Islet of Langerhans (tissue), 1 donor: ENCODE results near the gene FUBP1.
"Not testable (repeated sequence)": the region's sequence is repeated elsewhere in the genome, so short reads cannot be mapped to it uniquely, and the experiment has no call there.

Experiments used
- FAIRE-seq: peaks from one replicate; lab custom pipeline; 2011; peaks lifted over from hg19 to GRCh38; lab: Jason Lieb, UNC

FUBP1 gene

DNA sequence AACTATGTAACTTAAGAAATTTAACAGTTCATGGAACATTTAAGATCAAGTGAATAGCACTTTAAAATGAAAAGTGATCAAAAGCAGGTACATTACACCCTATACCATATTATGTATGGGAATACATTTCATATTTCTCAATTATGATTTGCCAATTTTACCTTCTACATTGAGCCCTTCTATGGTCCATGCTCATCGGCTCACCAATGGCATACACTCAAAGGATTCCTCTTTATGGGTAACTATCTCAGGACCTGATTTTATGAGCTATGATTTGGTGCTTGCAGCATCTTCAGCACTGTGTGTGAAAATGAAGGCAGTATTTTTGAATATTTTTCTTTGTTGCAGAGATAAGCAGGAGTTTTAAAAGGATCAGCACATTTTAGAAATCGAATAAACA, 33.5 kb downstream of the FUBP1 start:
- no peak for FAIRE-seq

DNA sequence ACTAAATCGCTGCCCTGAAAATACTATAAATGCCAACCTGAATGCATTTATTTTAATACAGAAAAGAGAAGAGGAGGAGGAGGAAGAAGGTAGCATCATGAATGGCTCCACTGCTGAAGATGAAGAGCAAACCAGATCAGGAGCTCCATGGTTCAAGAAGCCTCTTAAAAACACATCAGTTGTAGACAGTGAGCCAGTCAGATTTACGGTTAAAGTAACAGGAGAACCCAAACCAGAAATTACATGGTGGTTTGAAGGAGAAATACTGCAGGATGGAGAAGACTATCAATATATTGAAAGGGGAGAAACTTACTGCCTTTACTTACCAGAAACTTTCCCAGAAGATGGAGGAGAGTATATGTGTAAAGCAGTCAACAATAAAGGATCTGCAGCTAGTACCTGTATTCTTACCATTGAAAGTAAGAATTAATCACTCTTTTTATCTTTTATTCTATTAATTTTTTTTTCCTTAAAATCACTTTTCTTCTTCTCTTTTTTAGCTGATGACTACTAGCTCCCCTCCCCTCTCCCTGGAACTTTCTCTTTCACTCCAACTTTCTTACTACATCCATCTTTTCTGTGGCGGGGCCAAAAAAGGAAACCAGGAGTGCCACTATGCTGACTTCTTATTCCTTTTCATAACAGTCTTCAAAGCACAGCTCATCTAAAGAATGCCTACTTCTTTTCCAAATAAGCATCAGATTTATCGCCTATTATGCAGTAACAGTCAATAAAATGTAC, 36.3 kb downstream of the FUBP1 start:
- FAIRE-seq, result no peak

DNA sequence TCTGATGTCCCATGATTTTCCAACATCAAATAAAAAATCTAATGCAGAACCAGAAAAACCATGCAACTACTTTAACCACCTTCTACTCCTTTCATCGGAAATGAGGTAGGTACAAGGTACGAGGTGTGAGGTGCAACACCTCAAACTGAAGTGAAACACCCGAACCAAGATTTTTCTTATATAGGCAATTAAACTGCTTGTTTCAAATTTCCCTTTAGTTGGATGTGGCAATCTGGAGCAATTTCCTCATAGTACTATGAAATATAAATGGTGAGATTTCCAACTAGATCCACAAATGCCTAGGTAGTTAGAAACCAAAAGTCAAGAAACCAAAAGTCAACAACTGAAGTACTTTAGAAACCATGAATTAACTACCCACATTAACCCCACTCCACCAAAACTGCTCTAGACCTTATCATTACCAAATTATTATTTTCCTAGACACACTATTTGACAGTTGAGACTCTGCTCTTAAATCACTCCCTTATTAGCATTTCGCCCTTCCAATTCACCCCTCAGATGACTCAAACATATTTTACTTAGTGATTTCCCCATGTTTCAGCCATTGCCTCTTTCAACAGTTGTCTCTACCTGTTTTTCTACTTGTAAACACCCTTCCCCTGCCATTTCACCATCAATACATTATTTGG, 37.8 kb downstream of the FUBP1 start:
- FAIRE-seq, result no peak

DNA sequence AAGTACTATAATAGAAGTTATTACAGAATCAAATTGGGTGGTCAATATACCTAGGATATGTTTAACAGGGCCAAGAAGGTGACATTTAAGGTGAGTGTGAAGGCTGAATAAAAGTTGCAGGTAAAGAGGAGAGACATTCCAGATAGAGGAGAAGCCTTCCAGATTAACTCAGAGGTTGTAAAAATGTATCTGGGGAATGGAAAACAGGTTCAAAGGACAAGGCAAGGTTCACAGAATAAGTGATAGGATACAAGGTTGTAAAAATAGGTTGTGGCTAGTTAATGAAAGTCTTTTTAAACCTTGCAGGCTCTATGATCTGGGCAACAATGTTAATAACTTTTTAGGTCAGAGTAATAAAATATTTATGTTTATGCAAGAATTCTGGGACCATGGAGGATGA, 40.2 kb downstream of the FUBP1 start:
- FAIRE-seq, result no peak

DNA sequence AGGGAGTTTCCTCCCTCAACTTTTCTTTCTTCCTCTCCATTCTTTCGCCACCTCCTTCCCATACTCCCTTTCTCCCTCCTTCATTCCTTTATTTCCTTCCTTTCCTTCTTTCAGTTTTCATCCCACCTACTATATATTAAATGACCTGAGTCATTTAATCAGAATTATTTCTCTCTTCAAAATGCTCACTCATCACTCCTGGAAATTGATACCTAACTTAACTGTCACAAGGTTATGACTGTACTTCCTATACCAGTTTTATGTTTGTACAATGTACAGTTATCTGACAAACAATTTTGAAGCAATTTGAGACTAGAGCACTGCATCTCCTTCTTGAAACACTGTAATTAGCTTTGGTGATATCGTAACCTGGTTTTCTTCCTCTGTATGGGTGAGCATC, 49.1 kb downstream of the FUBP1 start:
- no peak for FAIRE-seq

DNA sequence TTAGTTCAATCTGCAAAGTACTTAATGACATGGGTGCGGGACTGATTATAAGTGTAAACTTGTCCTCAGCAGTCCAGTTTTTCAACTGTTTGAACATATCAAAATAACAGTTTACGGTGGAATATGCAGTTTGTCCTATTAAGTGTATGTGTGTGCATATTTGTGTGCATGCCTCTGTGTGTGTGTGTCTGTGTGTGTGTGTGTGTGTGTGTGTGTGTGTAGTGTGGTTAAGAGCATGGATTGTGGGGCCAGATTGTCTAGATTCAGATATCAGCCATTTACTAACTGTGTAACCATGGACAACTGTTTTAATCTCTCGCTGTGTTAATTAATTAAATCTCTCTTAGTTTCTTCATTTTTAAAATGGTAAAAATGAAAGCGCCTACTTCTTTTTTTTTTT, 51.5 kb downstream of the FUBP1 start:
- no peak for FAIRE-seq

DNA sequence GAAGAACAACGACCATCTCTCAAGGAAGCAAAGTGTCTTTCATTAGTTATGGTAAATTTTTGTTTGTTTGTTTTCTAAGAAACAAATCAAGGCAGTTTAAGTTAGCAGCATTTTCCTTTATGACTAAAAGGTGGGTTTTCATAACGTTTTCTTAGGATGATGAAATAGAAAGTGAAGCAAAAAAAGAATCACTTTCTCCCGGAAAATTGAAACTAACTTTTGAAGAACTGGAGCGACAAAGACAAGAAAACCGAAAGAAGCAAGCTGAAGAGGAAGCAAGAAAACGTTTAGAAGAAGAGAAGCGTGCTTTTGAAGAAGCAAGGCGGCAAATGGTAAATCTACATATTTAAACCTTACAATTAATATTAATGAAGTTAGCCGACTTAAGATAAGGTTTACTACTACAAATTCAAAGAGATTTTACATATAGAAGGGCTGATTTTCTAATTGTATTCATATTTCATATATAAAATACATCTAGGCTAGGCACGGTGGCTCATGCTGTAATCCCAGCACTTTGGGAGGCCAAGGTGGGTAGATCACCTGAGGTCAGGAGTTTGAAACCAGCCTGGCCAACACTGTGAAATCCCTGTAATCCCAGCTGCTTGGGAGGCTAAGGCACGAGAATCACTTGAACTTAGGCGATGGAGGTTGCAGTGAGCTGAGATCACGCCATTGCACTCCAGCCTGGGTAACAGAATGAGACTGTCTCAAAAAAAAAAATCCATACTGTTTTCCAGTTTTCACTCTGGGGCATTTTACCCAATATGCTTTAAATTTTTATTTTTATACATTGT, 52.1 kb downstream of the FUBP1 start:
- FAIRE-seq, result no peak

DNA sequence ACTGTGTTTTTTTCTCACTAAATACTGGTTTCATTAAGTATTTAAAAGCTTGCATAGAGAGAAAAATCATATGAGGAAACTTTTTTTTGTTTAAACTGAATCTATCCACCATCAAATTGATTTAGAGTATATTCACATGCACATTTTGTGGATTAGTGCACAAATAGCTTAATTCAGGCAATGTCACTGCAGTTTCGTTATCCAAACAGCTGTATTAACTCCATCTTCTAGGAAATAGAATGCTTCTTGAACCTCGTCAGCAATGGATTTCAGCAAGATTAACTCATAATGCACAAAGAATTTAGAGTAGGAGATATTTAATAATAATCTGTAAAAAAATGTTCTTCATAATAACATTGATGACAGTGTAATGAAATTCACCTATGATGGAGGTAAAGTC, 52.9 kb downstream of the FUBP1 start:
- no peak for FAIRE-seq

DNA sequence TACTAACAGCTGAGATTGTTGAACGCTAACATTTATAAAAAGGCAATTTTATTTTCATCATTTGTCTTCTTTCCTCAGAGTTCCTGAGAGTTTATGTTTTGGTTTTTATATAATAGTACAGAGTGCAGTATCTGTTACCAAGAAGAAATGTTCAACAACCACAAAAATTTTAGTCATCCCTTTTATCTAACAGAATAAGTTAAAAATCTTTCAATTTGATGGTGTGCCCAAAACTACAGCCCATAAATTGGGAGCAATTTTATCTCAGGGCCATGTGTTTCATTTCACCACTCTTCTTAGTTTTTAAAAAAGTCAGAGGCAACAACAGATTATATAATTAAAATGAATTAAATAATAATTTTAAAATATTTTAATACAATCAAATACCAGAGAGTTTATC, 53.4 kb downstream of the FUBP1 start:
- FAIRE-seq, result peak; percentile 13

DNA sequence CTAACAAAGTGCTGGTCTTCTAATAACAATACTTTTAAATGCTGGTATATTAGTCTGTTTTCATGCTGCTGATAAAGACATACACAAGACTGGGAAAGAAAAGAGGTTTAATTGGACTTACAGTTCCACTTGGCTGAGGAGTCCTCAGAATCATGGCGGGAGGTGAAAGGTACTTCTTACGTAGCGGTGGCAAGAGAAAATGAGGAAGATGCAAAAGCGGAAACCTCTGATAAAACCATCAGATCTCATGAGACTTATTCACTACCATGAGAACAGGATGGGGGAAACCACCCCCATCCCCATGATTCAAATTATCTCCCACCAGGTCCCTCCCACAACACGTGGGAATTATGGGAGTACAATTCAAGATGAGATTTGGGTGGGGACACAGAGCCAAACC, 60.0 kb downstream of the FUBP1 start:
- not testable (repeated sequence) for FAIRE-seq

DNA sequence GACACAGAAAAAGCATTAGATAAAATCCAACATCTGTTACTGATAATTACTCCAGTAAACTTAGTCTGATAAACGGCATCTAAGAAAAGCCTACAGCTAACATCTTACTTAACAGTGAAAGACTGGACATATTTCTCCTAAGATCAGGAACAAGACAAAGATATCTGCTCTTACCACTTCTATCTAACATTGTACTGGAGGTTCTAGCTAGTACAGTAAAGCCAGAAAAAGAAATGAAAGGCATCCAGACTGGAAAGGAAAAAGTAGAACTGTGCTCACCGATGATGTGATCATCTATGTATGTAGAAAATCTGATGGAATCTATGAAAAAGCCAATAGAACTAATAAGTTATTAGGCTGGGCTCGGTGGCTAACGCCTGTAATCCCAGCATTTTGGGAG, 68.8 kb downstream of the FUBP1 start:
- FAIRE-seq, result no peak

DNA sequence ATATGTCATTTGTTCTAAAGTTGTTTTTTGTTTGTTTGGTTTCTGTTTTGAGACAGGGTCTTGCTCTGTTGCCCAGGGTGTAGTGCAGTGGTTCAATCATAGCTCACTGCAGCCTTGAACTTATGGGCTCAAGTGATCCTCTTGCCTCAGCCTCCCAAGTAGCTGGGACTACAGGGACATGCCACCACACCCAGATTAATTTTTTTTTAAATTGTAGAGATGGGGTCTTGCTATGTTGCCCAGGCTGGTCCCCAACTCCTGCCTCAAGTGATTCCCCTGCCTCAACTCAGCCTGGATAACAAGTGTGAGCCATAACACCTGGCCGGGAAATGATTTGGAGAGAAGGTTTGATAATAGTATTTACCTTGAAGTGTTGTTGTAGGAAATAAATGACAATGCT, 72.2 kb downstream of the FUBP1 start:
- no peak for FAIRE-seq

DNA sequence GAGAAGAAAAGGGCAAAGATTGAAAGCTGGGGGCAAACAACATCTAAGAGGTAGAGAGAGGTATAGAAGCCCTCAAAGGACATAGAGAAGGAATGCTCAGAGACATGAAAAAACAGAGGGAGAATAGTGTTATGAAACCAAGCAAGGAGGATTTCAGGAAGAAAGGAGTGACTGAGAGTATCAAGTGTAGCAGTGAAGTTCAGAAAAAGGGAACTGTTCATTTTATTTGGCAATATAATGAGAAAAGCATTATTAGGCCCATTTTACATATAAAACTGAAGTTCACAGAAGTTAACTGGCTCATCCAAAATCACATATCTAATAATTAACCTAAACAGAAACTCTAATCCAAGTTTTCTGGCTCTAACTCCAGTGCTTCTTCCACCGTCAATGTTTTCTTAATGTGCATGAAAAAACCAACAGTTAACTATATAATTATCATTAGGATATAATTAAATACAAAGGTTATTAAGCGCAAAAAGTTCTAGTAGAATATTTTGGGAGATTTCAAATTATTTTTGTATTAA, 72.8 kb downstream of the FUBP1 start:
- FAIRE-seq, result no peak

DNA sequence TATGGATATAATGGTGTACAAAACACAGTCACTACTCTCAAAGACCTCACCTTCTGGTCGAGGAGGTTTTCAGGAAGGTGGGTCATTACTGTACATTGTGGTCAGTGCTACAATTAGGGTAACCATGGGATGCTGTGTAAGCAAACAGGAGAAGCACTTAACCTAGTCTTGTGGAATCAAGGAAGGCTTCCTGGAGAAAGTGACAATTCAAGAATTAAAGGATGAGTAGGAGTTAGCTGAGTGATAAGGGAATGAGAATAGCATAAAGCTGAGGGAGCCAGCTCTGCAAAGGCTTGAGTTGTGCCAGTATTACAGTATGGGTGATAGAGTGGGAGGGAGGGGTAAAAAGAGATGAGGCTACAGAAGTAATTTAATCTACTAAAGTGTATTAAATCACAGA, 73.3 kb downstream of the FUBP1 start:
- no peak for FAIRE-seq

DNA sequence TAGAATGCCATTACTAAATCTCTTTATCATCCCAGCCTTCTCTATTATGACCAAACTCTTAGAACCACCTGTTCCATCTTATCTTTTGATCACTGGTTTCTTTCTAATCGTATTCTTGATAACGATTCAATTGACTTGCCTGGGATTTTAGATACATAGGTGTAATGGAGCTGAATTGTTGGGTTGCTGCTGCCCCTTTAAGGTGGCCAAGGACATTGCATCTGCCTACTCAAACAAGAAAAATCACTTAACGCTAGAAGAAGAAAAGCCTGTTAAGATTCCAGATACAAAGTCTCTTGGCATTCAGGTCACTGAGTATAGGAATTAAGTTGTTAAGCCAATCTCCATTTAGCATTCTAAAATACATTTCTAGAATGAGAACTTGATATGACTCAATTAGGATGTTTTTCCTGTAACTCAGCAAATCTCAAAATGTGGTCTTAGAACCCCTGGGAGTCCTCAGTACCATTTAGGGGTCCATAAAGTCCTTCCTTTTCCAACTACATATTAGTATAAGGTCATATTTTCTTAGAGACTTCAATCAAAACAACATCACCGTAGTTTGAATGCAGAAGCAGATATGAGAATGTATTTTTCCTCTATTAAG, 78.1 kb downstream of the FUBP1 start:
- peak; percentile 33 for FAIRE-seq

DNA sequence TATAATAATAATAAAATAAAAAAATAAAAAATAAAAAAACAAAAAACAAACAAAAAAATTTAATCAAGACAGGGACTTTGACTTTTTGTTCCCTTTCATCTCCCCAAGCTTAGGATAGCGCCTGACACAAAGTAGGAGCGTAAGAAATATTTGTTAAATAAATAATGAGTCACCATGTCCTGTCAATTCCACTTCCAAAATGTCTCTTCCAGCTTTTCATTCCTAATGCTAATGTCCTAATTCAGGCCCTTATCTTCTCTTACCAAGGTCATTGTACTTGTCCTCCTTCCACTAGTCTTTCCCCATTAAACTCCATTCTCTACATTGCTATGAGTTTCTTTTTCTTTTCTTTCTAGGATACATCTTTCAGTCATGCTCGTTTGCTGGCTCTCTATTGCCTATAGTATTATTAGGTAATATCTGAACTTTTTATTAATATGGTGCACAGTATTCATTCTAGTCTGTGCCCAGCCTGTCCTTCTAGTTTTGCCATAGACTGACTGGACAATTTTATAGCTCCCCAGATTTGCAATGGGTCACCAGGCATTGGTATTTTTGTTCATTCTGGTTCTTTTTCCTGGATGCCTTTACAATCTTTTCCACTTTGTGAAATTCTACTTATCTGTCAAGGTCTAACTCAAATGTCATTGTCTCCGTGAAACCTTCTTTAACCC, 79.1 kb downstream of the FUBP1 start:
- FAIRE-seq, result no peak
